ENCODE data around the gene FRK. TPM values are rescaled to one million over a fixed set of nuclear protein-coding genes. Genes with fewer than 3 reads are reported as not detected.

FRK gene
- total RNA-seq, 2 donors from 2014 or later, result 7.9 to 9.1 TPM

GRCh38 chr6:116027801-116028200, 32.9 kb downstream of the FRK start:
- no peak for DNase-seq
- intact Hi-C loops (cut with DNase I), result no loop called here

GRCh38 chr6:116025405-116025804, 35.3 kb downstream of the FRK start:
- intact Hi-C loops (cut with DNase I), result no loop called here

More at GRCh38 chr6:116027801-116028200, 32.9 kb downstream of the FRK start:
- Histone ChIP-seq H3K27ac (no peak overlapping the region), H3K9me3 (no peaks in the 10 kb centered on the region), H3K4me3 (no peak overlapping the region), H3K36me3 (replicated peaks in 1 of 2; ENCODE audit: insufficient read depth in 1 of 2, low read depth in 2 of 2) (no peaks in the 10 kb centered on the region), H3K4me1 (no peaks in the 10 kb centered on the region), H3K27me3 (no peaks in the 10 kb centered on the region)
- TF ChIP-seq CTCF (IDR thresholded peaks at IDR 0.05) (no peak), POLR2A (IDR thresholded peaks at IDR 0.05) (no peak)
- no peak for ATAC-seq

GRCh38 chr6:116022841-116023445, 37.7 kb downstream of the FRK start:
- Histone ChIP-seq H3K36me3 (replicated peaks in 1 of 2; ENCODE audit: insufficient read depth in 1 of 2, low read depth in 2 of 2) (no peaks in the 10 kb centered on the region), H3K4me3 (no peak overlapping the region), H3K27me3 (no peaks in the 10 kb centered on the region), H3K27ac (no peak overlapping the region), H3K9me3 (no peaks in the 10 kb centered on the region), H3K4me1 (peaks cover 14% of the 10 kb centered on the region)
- DNase-seq, result no peak
- ATAC-seq, result no peak
- WGBS, 2 donors, result 51 to 67% methylated on average over 2 of the region's 2 CpGs
- intact Hi-C loops (cut with DNase I), result no loop called here
- TF ChIP-seq CTCF (IDR thresholded peaks at IDR 0.05) (no peak), POLR2A (IDR thresholded peaks at IDR 0.05) (no peak)

More at GRCh38 chr6:116025405-116025804, 35.3 kb downstream of the FRK start:
- no peak for TF ChIP-seq CTCF (IDR thresholded peaks at IDR 0.05)
- no peak for TF ChIP-seq POLR2A (IDR thresholded peaks at IDR 0.05)
- Histone ChIP-seq H3K9me3 (no peaks in the 10 kb centered on the region), H3K4me1 (no peaks in the 10 kb centered on the region), H3K36me3 (replicated peaks in 1 of 2; ENCODE audit: insufficient read depth in 1 of 2, low read depth in 2 of 2) (no peaks in the 10 kb centered on the region), H3K4me3 (no peak overlapping the region), H3K27me3 (no peaks in the 10 kb centered on the region), H3K27ac (no peak overlapping the region)
- ATAC-seq (no peak), DNase-seq (no peak)

- Histone ChIP-seq H3K9me3 (no peaks in the 10 kb centered on the region), H3K27ac (no peak overlapping the region), H3K4me1 (peaks cover 35% of the 10 kb centered on the region), H3K27me3 (no peaks in the 10 kb centered on the region), H3K36me3 (replicated peaks in 1 of 2; ENCODE audit: insufficient read depth in 1 of 2, low read depth in 2 of 2) (no peaks in the 10 kb centered on the region), H3K4me3 (no peak overlapping the region)
- intact Hi-C loops (cut with DNase I), result no loop called here
- DNase-seq (no peak), ATAC-seq (no peak)
- TF ChIP-seq POLR2A (IDR thresholded peaks at IDR 0.05) (no peak), CTCF (IDR thresholded peaks at IDR 0.05) (no peak)
These were observed 40.0 kb downstream of the FRK start for GRCh38 chr6:116020738-116021137.

- H3K27ac ChIP-seq, result no peak overlapping the region
- H3K4me1 ChIP-seq, result peaks cover 46% of the 10 kb centered on the region
- no peaks in the 10 kb centered on the region for H3K27me3 ChIP-seq
- H3K4me3 ChIP-seq, result no peak overlapping the region
- H3K9me3 ChIP-seq, result no peaks in the 10 kb centered on the region
- no peaks in the 10 kb centered on the region for H3K36me3 ChIP-seq (replicated peaks in 1 of 2; ENCODE audit: insufficient read depth in 1 of 2, low read depth in 2 of 2)
- ATAC-seq, result no peak
- intact Hi-C loops (cut with DNase I), result no loop called here
- WGBS, 2 donors, result 56 to 64% methylated on average over 2 of the region's 2 CpGs
- TF ChIP-seq POLR2A (IDR thresholded peaks at IDR 0.05), result no peak
- no peak for TF ChIP-seq CTCF (IDR thresholded peaks at IDR 0.05)
- DNase-seq, result no peak
These were observed 41.3 kb downstream of the FRK start for GRCh38 chr6:116019428-116019827.
